Fibroblast of skin of abdomen (primary cell): Measurements from ENCODE around the gene MFNG.

ENCODE experiments used
- DNase-seq: peaks from one replicate; pipeline ENCODE4 v3.0.0-alpha.2; 2013

MFNG gene

GRCh38 chr22:37511395-37512104, 25.4 kb upstream of the MFNG start:
- DNase-seq = no peak

GRCh38 chr22:37510091-37510490, 23.9 kb upstream of the MFNG start:
- no peak for DNase-seq

- DNase-seq = no peak
Measured at GRCh38 chr22:37509059-37509860, 23.1 kb upstream of the MFNG start.

DNA sequence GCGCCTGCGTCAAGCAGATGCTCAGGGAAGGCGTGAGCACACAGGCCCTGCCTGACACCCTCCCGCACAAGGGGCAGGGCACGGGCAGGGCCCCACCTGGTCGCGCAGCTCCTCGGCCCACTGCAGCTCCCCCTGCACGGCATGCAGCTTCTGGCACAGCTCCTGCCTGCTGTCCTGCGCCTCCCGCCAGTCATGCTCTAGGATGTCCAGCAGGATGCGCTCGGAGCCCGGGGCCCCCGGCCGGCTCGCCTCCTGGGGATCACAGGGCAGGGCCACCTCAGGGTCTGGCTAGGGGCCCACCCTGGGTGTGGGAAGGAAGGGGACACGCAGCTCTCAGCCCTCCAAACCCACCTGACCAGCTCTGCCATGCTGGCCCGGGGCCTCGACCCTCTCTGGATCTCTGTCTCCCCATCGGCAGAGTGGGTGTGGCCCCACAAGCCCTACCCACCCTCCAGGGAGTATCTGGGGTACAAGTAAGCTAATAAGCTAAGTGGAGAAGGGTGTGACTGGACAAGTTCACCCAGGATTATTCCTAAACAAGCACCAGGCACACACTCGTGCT, 22.3 kb upstream of the MFNG start:
- DNase-seq = no peak

DNA sequence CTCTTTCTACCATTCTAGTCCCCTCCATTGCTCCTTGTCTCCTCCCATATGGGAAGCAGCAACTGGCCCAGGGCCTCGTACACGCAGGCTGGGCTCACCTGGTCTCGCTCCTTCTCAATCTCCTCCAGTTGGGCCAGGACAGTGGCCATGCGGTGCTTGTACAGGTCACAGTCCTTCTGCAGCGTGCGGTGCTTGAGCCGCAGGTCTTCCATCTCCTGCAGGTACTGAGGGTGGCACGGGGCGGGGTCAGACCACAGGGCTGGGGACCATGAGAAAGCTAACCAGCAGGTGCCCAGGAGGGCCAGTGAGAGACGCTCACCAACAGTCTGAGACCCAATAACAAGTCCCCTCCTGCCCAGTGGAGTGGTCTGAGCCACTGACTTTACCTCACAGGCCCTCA, 21.5 kb upstream of the MFNG start:
- no peak for DNase-seq

GRCh38 chr22:37505989-37506388, 19.8 kb upstream of the MFNG start:
- DNase-seq = no peak

DNA sequence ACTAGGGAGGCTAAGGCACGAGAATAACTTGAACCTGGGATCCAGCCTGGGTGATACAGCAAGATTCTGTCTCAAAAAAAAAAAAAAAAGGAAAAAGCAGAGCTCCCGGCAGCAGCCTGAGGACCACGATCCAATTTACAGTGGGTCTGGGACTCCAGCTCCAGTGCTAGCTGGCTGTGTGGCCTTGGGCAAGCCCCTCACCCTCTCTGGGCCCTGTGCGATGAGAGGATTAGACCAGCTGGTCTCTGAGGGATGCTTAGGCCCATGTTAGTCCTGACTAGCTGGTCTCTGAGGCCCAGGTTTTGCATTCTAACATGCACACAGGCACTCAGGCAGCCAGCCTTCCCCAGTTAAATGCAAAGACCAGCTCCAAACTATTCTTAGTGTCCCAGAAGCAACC, 19.4 kb upstream of the MFNG start:
- no peak for DNase-seq

GRCh38 chr22:37504964-37505363, 18.8 kb upstream of the MFNG start:
- no peak for DNase-seq

- no peak for DNase-seq
Measured at GRCh38 chr22:37503850-37504249, 17.7 kb upstream of the MFNG start.

GRCh38 chr22:37503183-37503683, 17.0 kb upstream of the MFNG start:
- no peak for DNase-seq

GRCh38 chr22:37502342-37503182, 16.4 kb upstream of the MFNG start:
- no peak for DNase-seq

DNA sequence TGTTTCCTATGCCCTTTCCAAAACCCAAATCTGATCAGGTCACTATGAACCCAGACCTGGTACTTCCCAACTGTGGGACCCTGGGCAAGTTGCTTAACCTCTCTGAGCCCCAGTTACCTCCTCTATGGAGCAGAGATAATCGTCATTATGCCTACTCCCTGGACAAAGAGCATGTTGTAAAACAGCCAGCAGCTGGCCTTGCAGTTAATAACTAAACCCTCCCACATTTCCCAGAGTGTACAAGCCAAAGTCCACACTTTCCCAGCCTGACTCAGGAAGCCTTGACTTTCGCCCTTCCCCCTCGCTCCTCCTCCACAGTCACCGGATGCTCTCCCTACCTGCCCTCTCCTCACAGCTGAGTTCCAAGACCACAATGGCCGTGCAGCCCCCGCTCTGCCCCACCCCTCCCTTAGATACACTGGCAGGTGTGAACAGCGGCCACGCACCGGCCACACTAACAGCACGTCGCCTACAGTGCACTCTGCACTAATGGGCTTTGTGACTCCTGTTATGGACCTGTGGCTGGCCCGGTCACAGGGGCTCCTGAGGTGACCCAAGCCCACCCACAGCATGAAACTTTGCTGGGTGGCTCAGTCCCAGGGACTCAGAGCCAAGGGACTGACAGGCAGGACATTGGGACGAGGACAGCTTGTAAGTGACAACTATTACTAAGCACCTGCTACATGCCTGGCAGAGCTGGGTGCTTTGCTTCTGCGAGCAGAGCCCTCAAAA, 15.6 kb upstream of the MFNG start:
- DNase-seq = peak; percentile 72

GRCh38 chr22:37500745-37501609, 14.8 kb upstream of the MFNG start:
- DNase-seq = no peak

DNA sequence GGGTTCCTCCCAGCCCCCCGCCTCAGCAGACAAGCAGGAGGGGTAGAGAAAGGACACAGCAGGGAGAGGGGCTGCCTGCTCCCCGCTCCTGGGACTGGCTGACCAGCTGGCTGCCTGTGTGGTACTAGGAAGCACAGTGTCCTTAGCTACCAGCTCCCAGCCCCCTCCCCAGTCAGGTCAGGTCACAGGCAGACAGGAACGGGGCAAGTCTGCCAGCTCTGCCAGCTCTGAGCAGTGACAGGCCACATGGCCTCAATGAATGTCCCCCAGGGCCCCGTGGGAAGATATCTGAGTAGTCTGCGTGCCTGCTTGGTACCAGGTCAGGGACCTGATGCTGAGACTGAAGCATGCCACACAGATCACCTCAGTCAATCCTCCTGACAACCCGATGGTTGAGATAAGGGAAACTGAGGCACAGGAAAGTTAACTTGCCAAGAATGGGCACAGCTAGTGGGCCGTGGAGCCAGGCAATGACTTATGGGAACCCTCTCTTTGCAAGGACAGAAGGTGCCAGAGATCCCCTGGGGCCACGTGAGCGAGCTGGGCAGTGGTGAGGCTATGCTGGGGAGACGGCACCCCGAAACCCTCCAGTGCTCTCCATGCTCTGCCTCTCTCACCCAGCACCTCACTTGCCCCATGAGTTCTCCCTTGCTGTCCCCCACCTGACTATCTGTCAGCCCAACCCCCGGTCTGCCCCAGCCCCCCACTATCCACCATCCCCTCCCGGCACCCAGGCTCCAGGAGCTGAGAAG, 13.8 kb upstream of the MFNG start:
- DNase-seq = no peak

- DNase-seq = no peak
Measured at GRCh38 chr22:37499027-37499707, 13.0 kb upstream of the MFNG start.

DNA sequence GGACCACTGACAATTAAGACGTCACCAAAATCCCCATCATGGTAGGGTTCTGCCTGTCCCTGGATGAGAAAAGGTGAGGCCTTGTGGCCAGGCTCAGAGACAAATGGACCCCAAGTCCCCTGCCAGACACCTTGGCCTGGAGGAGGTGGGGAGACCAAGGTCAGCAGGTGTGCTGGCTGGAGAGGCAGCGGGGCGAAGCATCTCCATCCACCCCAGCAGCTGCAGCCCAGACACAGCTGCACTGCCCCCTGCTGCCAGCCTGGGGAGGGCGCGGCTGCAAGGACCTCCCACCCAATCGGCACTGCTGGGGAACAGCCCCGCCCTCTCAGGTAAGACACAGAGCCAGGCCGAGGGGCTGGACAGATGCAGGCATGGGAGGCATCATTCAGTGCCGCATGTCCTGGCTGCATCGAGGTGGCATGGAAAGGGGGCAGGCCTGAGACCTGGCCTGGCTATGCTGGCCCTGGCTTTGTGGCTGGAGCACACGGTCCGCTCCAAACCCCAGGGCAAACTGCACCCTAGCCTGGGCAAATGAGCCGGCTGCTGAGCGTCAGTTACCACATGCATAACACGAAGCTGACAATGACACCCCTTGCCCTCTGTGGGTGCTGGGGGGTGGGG, 12.2 kb upstream of the MFNG start:
- no peak for DNase-seq

DNA sequence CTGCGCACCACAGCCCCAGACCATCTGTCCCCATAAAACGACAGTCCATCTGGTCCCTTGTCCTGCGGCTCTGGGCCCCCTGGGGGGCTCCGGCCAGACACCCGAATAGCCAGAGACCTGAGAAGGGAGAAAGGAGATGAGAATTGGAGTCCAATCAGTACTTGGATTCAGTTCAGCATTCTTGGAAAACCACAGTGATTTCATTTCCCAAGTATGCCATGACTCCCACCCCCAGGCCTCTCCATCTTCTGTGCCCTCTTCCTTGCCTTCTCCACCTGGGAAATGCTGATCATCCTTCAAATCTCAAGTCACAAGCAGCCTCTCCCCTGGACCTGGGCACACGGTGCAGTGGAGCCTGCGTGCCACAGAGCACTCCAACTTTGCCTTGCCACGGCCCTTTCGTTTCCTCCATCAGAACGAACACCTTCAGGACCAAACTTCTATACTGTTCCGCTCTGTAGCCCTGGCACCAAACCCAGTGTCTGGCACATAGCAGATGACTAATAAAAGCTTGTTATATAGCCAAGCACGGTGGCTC, 10.9 kb upstream of the MFNG start:
- DNase-seq = peak; percentile 93

DNA sequence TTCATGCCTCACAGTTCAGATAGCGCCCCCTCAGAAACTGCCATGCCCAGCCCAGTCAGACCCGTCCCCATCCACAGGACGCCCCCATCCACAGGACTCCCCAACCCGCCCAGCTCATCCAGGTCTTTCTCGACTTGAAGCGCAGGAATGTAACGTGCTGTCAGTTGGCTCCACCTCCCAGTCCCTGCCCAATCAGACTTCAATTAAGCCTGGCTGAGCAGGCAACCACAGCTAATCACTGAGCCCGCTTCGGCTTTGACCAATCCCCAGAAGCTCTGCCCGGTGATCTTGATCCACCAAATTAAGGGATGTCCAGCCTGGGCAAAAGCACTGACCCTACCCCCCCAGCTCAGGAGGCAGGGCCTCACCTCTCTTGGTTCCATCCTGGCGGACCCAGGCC, 10.5 kb upstream of the MFNG start:
- peak; percentile 72 for DNase-seq

DNA sequence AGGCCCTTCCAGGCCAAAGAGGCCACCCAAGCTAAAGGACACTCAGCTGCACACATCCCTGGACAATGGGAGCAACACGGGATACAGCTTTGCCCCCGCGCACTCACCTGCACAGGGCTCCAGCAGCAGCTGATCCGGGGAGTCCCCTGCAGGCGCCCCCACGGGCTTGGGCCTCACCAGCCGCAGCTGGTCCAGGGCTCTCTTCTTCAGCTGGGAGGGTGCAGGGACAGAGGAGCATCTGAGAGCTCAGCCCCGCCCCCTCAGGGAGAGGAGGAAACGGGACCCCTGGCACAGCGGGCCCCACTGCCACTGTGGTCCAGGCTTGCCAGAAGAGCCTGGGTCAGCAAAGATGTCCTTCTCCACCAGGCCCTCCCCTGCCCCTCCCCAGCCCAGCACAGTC, 7.8 kb upstream of the MFNG start:
- no peak for DNase-seq
